ENCODE measurements around the gene NTM. TPM values are rescaled to one million over a fixed set of nuclear protein-coding genes. Genes with fewer than 3 reads are reported as not detected.

Gene NTM
- total RNA-seq, 4 donors from 2014 or later: 0.78 to 1.1 (median 0.88) TPM; not detected in 1

DNA sequence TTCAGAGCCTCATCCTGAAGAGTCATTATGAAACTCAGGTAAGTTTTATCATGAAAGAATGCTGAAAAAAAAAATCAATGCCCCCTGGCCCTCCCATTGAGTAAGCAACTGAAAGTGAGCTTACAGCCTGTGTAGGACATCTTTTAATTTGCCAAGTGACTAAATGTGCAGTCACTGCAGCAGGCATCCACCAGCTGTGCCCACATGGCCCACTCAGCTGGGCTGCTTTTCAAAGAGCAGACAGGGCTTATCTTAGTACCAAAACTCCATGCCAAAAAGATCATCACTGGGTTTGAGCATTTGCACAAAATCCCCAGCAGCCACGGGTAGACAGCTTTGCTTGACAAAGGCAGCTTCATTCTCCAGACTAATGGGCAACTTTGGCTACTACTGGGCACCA lies 709.7 kb downstream of the NTM start:
- 75 to 86% methylated on average over 1 of the region's 1 CpG for WGBS, 2 donors
- TF ChIP-seq, protein P1, sequence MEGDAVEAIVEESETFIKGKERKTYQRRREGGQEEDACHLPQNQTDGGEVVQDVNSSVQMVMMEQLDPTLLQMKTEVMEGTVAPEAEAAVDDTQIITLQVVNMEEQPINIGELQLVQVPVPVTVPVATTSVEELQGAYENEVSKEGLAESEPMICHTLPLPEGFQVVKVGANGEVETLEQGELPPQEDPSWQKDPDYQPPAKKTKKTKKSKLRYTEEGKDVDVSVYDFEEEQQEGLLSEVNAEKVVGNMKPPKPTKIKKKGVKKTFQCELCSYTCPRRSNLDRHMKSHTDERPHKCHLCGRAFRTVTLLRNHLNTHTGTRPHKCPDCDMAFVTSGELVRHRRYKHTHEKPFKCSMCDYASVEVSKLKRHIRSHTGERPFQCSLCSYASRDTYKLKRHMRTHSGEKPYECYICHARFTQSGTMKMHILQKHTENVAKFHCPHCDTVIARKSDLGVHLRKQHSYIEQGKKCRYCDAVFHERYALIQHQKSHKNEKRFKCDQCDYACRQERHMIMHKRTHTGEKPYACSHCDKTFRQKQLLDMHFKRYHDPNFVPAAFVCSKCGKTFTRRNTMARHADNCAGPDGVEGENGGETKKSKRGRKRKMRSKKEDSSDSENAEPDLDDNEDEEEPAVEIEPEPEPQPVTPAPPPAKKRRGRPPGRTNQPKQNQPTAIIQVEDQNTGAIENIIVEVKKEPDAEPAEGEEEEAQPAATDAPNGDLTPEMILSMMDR (IDR thresholded peaks at IDR 0.05): no peak
- TF ChIP-seq POLR2A (IDR thresholded peaks at IDR 0.05): no peak
- H3K4me3 ChIP-seq (replicated peaks in 1 of 3): no peak overlapping the region
- no peaks in the 10 kb centered on the region for H3K27me3 ChIP-seq
- intact Hi-C loops (cut with DNase I): no loop called here
- no peaks in the 10 kb centered on the region for H3K9me3 ChIP-seq
- H3K4me1 ChIP-seq: no peaks in the 10 kb centered on the region
- H3K36me3 ChIP-seq: no peaks in the 10 kb centered on the region
- no peak for DNase-seq
- H3K27ac ChIP-seq: no peak overlapping the region

DNA sequence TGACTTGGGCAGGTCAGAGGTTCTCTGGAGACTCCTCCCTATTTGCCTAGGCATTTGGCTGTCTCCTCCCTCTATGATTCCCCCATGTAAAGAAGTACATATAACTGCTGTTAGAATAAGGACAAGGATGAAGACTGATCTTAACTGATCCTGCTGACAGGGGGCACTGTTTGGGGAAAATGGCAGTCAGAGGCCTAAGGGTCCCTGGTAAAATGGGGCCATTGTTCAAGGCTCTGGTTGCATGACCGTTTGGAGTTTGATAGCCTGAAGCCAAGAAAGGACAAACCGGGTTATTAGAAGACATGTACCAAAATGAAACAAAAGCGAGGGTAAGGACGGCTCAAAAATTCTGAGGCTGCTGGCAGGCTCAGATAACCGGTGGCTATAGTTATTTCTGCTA lies 712.2 kb downstream of the NTM start:
- no peaks in the 10 kb centered on the region for H3K9me3 ChIP-seq
- H3K27ac ChIP-seq: no peak overlapping the region
- 91 to 94% methylated on average over 5 of the region's 5 CpGs for WGBS, 2 donors
- no peak for DNase-seq
- H3K4me1 ChIP-seq: no peaks in the 10 kb centered on the region
- H3K27me3 ChIP-seq: no peaks in the 10 kb centered on the region
- TF ChIP-seq POLR2A (IDR thresholded peaks at IDR 0.05): no peak
- TF ChIP-seq, protein P1 (IDR thresholded peaks at IDR 0.05): no peak
- intact Hi-C loops (cut with DNase I): no loop called here
- H3K4me3 ChIP-seq (replicated peaks in 1 of 3): no peak overlapping the region
- H3K36me3 ChIP-seq: no peaks in the 10 kb centered on the region

DNA sequence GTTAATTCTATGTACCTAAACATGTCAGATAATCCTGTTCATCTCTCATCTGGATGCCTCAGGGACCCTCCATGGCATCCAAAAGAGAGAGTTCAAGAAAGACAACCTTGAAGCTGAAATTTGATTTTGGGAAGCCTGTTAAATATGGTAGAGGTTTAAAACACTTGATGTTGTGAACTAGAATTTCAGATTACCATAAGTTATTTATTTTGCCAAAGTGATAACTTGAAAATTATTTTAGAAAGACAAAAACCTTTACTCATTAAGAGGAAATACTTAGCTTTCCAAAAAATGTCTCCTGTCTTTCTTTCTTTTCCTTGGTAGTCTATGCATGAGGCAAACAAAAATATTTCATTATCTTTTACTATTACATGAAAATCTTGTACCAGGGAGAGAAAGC lies 714.0 kb downstream of the NTM start:
- TF ChIP-seq, protein P1 (IDR thresholded peaks at IDR 0.05): no peak
- TF ChIP-seq POLR2A (IDR thresholded peaks at IDR 0.05): no peak
- no peak for DNase-seq
- intact Hi-C loops (cut with DNase I): no loop called here
- no peaks in the 10 kb centered on the region for H3K9me3 ChIP-seq
- no peaks in the 10 kb centered on the region for H3K27me3 ChIP-seq
- no peak overlapping the region for H3K4me3 ChIP-seq (replicated peaks in 1 of 3)
- no peaks in the 10 kb centered on the region for H3K36me3 ChIP-seq
- no peaks in the 10 kb centered on the region for H3K4me1 ChIP-seq
- H3K27ac ChIP-seq: no peak overlapping the region

DNA sequence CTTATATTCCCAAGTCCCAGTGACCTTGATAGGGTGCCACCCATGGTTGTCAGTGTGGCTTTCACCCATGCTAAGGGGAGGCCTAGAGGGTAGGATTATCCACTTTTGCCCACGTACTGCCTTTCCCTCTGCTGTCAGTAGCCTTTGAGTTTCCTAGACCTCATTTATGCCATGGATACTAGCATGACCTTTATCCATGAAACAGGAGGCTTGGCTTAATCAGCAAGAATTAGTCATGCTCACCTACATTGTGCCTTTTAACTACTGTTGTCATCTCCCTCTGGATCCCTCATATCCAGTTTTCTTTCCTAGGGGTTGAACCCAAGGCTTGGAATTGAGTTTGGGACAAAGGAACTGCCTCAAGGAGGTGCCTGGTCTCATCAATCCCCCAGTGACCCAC lies 716.7 kb downstream of the NTM start:
- no peak overlapping the region for H3K4me3 ChIP-seq (replicated peaks in 1 of 3)
- no peaks in the 10 kb centered on the region for H3K9me3 ChIP-seq
- no peak for DNase-seq
- intact Hi-C loops (cut with DNase I): no loop called here
- H3K27me3 ChIP-seq: no peaks in the 10 kb centered on the region
- no peaks in the 10 kb centered on the region for H3K36me3 ChIP-seq
- TF ChIP-seq, protein P1 (IDR thresholded peaks at IDR 0.05): no peak
- no peak for TF ChIP-seq POLR2A (IDR thresholded peaks at IDR 0.05)
- 67 to 88% methylated on average over 1 of the region's 1 CpG for WGBS, 2 donors
- no peak overlapping the region for H3K27ac ChIP-seq
- no peaks in the 10 kb centered on the region for H3K4me1 ChIP-seq

DNA sequence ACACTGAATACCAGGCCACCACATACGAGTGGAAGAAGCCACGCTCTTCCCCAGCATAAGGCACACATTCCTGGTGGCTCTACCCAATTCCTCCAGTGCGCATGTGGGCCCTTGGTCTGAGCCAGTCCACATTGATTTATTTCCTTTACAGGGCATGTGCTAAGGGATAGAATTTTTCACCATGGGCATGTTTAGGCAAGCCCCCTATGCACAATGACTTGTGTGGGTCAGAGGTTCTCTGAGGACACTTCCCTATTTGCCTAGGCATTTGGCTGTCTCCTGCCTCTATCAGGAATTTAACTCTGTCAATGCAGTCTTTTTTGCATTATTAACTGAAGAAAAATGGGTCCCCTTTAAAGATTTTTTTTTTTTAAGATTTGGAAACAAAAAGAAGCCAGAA lies 718.1 kb downstream of the NTM start:
- DNase-seq: no peak
- intact Hi-C loops (cut with DNase I): no loop called here
- WGBS, 2 donors: 98 to 100% methylated on average over 3 of the region's 3 CpGs
- Histone ChIP-seq H3K27me3 (no peaks in the 10 kb centered on the region), H3K27ac (no peak overlapping the region), H3K4me1 (no peaks in the 10 kb centered on the region), H3K9me3 (no peaks in the 10 kb centered on the region), H3K4me3 (replicated peaks in 1 of 3) (no peak overlapping the region), H3K36me3 (no peaks in the 10 kb centered on the region)
- TF ChIP-seq POLR2A (IDR thresholded peaks at IDR 0.05): no peak
- TF ChIP-seq, protein P1 (IDR thresholded peaks at IDR 0.05): no peak
